SK-N-SH (cell line): ENCODE results near the gene HEXD. TPM values are rescaled to one million over a fixed set of nuclear protein-coding genes. Genes with fewer than 3 reads are reported as not detected.

Experiments used
- CTCF ChIA-PET: fragments of 300-600, 350-600 bp; formaldehyde crosslinking; extraction: SDS; loops from one replicate; lab custom pipeline; 2021; lab: Yijun Ruan, JAX
- POLR2A ChIA-PET: fragments of 350-600 bp; sonication (Branson Sonifier 250); formaldehyde crosslinking; extraction: SDS; loops from one replicate; lab custom pipeline; 2020; ENCODE audit warnings: antibody characterized with exemption, inconsistent platforms; lab: Yijun Ruan, JAX
- DNase-seq: peaks from one replicate; pipeline ENCODE4 v3.0.0; 2012
- H2AFZ ChIP-seq: fragments of 200-600 bp; sonication (generic); 2 replicates; pipeline ENCODE4 v1.8.1; 2016; ENCODE audit warnings: antibody characterized with exemption, mild to moderate bottlenecking, low read depth
- H3F3A ChIP-seq: fragments of 200-600 bp; sonication (generic); replicated peaks from 2 replicates; pipeline ENCODE3; 2016; ENCODE audit warnings: antibody characterized with exemption, mild to moderate bottlenecking; ENCODE audit not compliant: insufficient read depth
- H3K27ac ChIP-seq, 2 experiments: fragments of 200-500 bp in 1 of 2; fragments of 200-600 bp in 1 of 2; sonication (Bioruptor generic) in 1 of 2; sonication (generic), shearing (Covaris generic) in 1 of 2; 2 replicates each; pipeline versions ENCODE4 v1.5.1 to v1.6.1; 2014 to 2016; ENCODE audit warnings: low read depth in 2 of 2, inconsistent platforms in 1 of 2, low read length in 1 of 2, mild to moderate bottlenecking in 1 of 2, mixed read lengths in 1 of 2
- H3K27me3 ChIP-seq: fragments of 200-600 bp; sonication (generic), shearing (Covaris generic); 2 replicates; pipeline ENCODE4 v1.6.1; 2016; ENCODE audit warnings: mixed run types; ENCODE audit not compliant: insufficient read depth
- H3K36me3 ChIP-seq, 2 experiments: fragments of 200-500 bp in 1 of 2; fragments of 200-600 bp in 1 of 2; sonication (Bioruptor generic) in 1 of 2; sonication (generic) in 1 of 2; replicated peaks in 1 of 2; 2 replicates each; pipeline versions ENCODE3 to v1.5.1; 2014 to 2016; ENCODE audit warnings: low read length in 1 of 2, mild to moderate bottlenecking in 1 of 2; ENCODE audit not compliant: insufficient read depth in 2 of 2, control insufficient read depth in 1 of 2
- H3K4me1 ChIP-seq, 2 experiments: fragments of 200-500 bp in 1 of 2; fragments of 200-600 bp in 1 of 2; sonication (Bioruptor generic) in 1 of 2; sonication (generic), shearing (Covaris generic) in 1 of 2; 2 replicates each; pipeline versions ENCODE4 v1.5.1 to v1.6.1; 2014 to 2016; ENCODE audit warnings: low read depth in 1 of 2, low read length in 1 of 2, mixed run types in 1 of 2; ENCODE audit not compliant: insufficient read depth in 2 of 2, control insufficient read depth in 1 of 2
- H3K4me2 ChIP-seq: fragments of 200-600 bp; sonication (generic), shearing (Covaris generic); 2 replicates; pipeline ENCODE4 v1.6.1; 2017; ENCODE audit warnings: mixed run types
- H3K4me3 ChIP-seq, 2 experiments: fragments of 200-500 bp in 1 of 2; fragments of 200-600 bp in 1 of 2; sonication (Bioruptor generic) in 1 of 2; sonication (generic), shearing (Covaris generic) in 1 of 2; 2 replicates each; pipeline versions ENCODE4 v1.5.1 to v1.8.1; 2014 to 2016; ENCODE audit warnings: low read depth in 2 of 2, inconsistent platforms in 1 of 2, low read length in 1 of 2, mild to moderate bottlenecking in 1 of 2, mixed read lengths in 1 of 2, moderate library complexity in 1 of 2
- H3K79me2 ChIP-seq: fragments of 200-600 bp; sonication (generic); 2 replicates; pipeline ENCODE4 v1.8.1; 2017; ENCODE audit warnings: mild to moderate bottlenecking; ENCODE audit not compliant: insufficient read depth
- H3K9ac ChIP-seq: fragments of 200-600 bp; sonication (generic); 2 replicates; pipeline ENCODE4 v1.6.1; 2017; ENCODE audit warnings: mixed run types
- H3K9me2 ChIP-seq: fragments of 200-600 bp; sonication (generic); 2 replicates; pipeline ENCODE4 v1.6.1; 2017; ENCODE audit warnings: mixed run types
- H3K9me3 ChIP-seq: fragments of 200-600 bp; sonication (generic); 2 replicates; pipeline ENCODE4 v1.6.1; 2017; ENCODE audit warnings: mixed run types, mild to moderate bottlenecking, moderate library complexity
- H4K20me1 ChIP-seq: fragments of 200-600 bp; sonication (generic); 2 replicates; pipeline ENCODE4 v1.6.1; 2017; ENCODE audit warnings: mild to moderate bottlenecking, mixed run types; ENCODE audit not compliant: insufficient read depth
- CHD2 ChIP-seq: fragments of 150-350 bp; IDR thresholded peaks from 2 replicates; pipeline ENCODE4 v1.6.1; 2018; ENCODE audit warnings: low read length; ENCODE audit not compliant: partially characterized antibody
- CTCF ChIP-seq: fragments of 200-600 bp; sonication (generic); IDR thresholded peaks from 2 replicates; pipeline ENCODE4 v1.6.1; 2017; ENCODE audit warnings: antibody characterized with exemption, mild to moderate bottlenecking, moderate library complexity
- GATA2 ChIP-seq: sonication (generic); formaldehyde crosslinking; IDR thresholded peaks from 2 replicates; pipeline ENCODE4 v1.5.0; 2020; ENCODE audit warnings: mild to moderate bottlenecking, missing genetic modification reagents
- IRF3 ChIP-seq: fragments of 150-350 bp; IDR thresholded peaks from 2 replicates; pipeline ENCODE4 v1.6.1; 2016; ENCODE audit warnings: mild to moderate bottlenecking, low read depth, low read length
- MXI1 ChIP-seq: IDR thresholded peaks from 2 replicates; pipeline ENCODE4 v1.6.1; 2012; ENCODE audit warnings: mild to moderate bottlenecking, low read depth, low read length, improper control_type of control experiment
- NRF1 ChIP-seq: IDR thresholded peaks from 2 replicates; pipeline ENCODE4 v1.6.1; 2012; ENCODE audit warnings: low read depth, mild to moderate bottlenecking, low read length
- POLR2AphosphoS5 ChIP-seq: IDR thresholded peaks from 2 replicates; pipeline ENCODE4 v1.6.1; 2012; ENCODE audit warnings: low read depth, low read length
- RCOR1 ChIP-seq: fragments of 150-350 bp; IDR thresholded peaks from 2 replicates; pipeline ENCODE4 v1.6.1; 2017; ENCODE audit warnings: antibody characterized with exemption, low read length
- REST ChIP-seq: IDR thresholded peaks from 2 replicates; pipeline ENCODE4 v1.6.1; 2012; ENCODE audit warnings: mild to moderate bottlenecking, low read depth, low read length, moderate library complexity
- RXRA ChIP-seq: IDR thresholded peaks from 2 replicates; pipeline ENCODE4 v1.4.0; 2012; ENCODE audit warnings: low read depth, mild to moderate bottlenecking, borderline replicate concordance
- SIN3A ChIP-seq: IDR thresholded peaks from 2 replicates; pipeline ENCODE4 v1.6.1; 2012; ENCODE audit warnings: low read depth, mild to moderate bottlenecking, low read length, moderate library complexity, borderline replicate concordance
- SMC3 ChIP-seq: IDR thresholded peaks from 2 replicates; pipeline ENCODE4 v1.6.1; 2012; ENCODE audit warnings: low read depth, low read length, improper control_type of control experiment
- TCF12 ChIP-seq: IDR thresholded peaks from 2 replicates; pipeline ENCODE4 v1.4.0; 2012
- TEAD4 ChIP-seq: IDR thresholded peaks from 2 replicates; pipeline ENCODE4 v1.4.0; 2012; ENCODE audit warnings: mild to moderate bottlenecking, borderline replicate concordance; ENCODE audit not compliant: insufficient read depth
- WGBS: methylation state at CpG from one replicate; pipeline ENCODE4 v1.1.6; 2017; ENCODE audit warnings: low lambda C conversion rate; 5-methylcytosine and 5-hydroxymethylcytosine counted together
- polyA plus RNA-seq, 3 experiments: library from polyadenylated mRNA; depleted of rRNA; stranded (reverse); fragments of >200 nt; gene quantifications; 2 replicates each; pipeline ENCODE4 v1.2.3, GENCODE V29; 2012
- TF ChIP-seq, protein P1 (sequence below): IDR thresholded peaks from 2 replicates; pipeline ENCODE4; 2012

HEXD gene
- polyA plus RNA-seq, 1 of the 3 experiments (the other 2 are of a cell fraction), result 38.8 TPM

GRCh38 chr17:82457073-82457928, 39.2 kb downstream of the HEXD start:
- Histone ChIP-seq H3K79me2 (peaks cover 28% of the 10 kb centered on the region), H3K9ac (peak overlapping the region; percentile 95; the same call in 1 of the 2 replicates), H3K36me3 (peaks cover 9 to 21% of the 10 kb centered on the region in 2 experiments), H2AFZ (peak overlapping the region; percentile 1), H3K4me2 (peak overlapping the region; percentile 94), H3K4me3 (peak overlapping the region; percentile 74 to 92), H3K9me2 (no peaks in the 10 kb centered on the region), H3K27ac (peak overlapping the region; percentile 98 to 99), H3F3A (peaks cover 10% of the 10 kb centered on the region), H3K27me3 (no peaks in the 10 kb centered on the region), H3K9me3 (no peaks in the 10 kb centered on the region), H4K20me1 (peaks cover 6% of the 10 kb centered on the region; the same call in 1 of the 2 replicates), H3K4me1 (peaks cover 5 to 11% of the 10 kb centered on the region in 2 experiments; a peak in 3 of 4 replicates)
- CTCF ChIA-PET, result interaction anchor here (0.6 to 2.2 kb wide), 5 partner anchors 37 to 251 kb away, joined by 3 to 9 read pairs (median 3); no protein-coding TSS in a partner anchor
- 51% methylated on average over 10 of the region's 10 CpGs for WGBS
- POLR2A ChIA-PET, result interaction anchor here (0.5 to 1.3 kb wide), 6 partner anchors 33 to 215 kb away, joined by 3 to 5 read pairs (median 4); no protein-coding TSS in a partner anchor
- DNase-seq, result no peak
- TF ChIP-seq CTCF (no peak), NRF1 (no peak), TCF12 (no peak), REST (no peak), RCOR1 (no peak), GATA2 (CRISPR knock-in tag) (no peak), TEAD4 (no peak), CHD2 (no peak), SMC3 (no peak), MXI1 (no peak), SIN3A (no peak), RXRA (no peak), IRF3 (no peak), POLR2AphosphoS5 (no peak)
- TF ChIP-seq, protein P1, sequence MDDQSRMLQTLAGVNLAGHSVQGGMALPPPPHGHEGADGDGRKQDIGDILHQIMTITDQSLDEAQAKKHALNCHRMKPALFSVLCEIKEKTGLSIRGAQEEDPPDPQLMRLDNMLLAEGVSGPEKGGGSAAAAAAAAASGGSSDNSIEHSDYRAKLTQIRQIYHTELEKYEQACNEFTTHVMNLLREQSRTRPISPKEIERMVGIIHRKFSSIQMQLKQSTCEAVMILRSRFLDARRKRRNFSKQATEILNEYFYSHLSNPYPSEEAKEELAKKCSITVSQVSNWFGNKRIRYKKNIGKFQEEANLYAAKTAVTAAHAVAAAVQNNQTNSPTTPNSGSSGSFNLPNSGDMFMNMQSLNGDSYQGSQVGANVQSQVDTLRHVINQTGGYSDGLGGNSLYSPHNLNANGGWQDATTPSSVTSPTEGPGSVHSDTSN, result no peak
